Endometrial microvascular endothelial cells (primary cell): ENCODE data around the gene ALAS1. TPM values are rescaled to one million over a fixed set of nuclear protein-coding genes. Genes with fewer than 3 reads are reported as not detected.

ENCODE experiments used
- in situ Hi-C: cut with HindIII; loops from 2 replicates; pipeline ENCODE4 v1.10.0; 2017; ENCODE audit warnings: low sequenced_read_pairs, low pct_unique_long_range_greater_than_20kb; ENCODE audit errors: inconsistent ontology term
- total RNA-seq: library from RNA; depleted of rRNA; stranded (reverse); fragments of >200 nt; gene quantifications from one replicate; pipeline ENCODE4 v1.2.3, GENCODE V29; 2015; ENCODE audit errors: inconsistent ontology term

Gene ALAS1
- total RNA-seq, 1 donor from 2014 or later: 61.7 TPM

GRCh38 chr3:52240886-52241370 is 43.0 kb downstream of the ALAS1 start:
- in situ Hi-C loops: no loop called here

DNA sequence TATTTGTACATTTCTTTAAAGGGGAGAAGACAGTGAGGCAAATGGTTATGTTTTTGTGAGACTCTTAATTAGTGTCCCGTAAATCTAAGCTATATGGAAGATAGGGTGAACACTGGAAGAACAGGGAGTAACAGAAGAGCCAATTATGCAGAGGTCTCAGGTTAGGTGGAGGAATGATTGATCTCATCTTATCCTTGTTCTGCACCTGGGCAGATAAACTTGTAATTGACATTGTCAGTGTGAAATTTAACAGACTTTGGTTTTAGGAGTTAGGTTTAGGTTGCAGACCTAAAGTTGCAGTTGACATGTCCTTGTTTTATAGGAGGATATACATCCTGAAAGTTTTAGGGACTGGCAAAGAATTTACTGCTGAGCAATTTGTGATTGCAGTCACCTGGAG is 44.1 kb downstream of the ALAS1 start:
- in situ Hi-C loops: no loop called here

- in situ Hi-C loops: no loop called here
Measured at GRCh38 chr3:52243791-52244628, 46.0 kb downstream of the ALAS1 start.

- in situ Hi-C loops: no loop called here
Measured at GRCh38 chr3:52245322-52246263, 47.6 kb downstream of the ALAS1 start, which contains the start of gene PPM1M. PPM1M (plus strand) TSS chr3:52245759; CDS start chr3:52245825, 66 bp downstream.

DNA sequence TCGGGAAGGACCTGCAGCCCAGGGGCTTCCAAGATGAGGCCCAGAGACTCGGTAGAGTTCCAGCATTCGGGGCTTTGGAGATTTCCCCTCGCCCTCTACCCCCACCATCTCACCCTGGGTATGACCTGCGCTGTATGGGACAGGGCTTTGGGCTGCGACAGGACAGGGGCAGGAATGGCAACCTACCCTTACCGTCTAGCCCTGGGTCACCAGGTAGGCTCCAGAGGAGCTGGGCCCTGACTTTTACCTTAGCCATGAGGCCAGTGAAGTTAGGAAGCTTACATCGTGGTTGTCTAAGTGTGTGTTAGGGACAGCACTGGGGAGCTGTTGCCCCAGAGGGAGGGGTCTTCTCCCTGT is 48.3 kb downstream of the ALAS1 start:
- in situ Hi-C loops: no loop called here

GRCh38 chr3:52246728-52247408 is 48.9 kb downstream of the ALAS1 start:
- in situ Hi-C loops: no loop called here

DNA sequence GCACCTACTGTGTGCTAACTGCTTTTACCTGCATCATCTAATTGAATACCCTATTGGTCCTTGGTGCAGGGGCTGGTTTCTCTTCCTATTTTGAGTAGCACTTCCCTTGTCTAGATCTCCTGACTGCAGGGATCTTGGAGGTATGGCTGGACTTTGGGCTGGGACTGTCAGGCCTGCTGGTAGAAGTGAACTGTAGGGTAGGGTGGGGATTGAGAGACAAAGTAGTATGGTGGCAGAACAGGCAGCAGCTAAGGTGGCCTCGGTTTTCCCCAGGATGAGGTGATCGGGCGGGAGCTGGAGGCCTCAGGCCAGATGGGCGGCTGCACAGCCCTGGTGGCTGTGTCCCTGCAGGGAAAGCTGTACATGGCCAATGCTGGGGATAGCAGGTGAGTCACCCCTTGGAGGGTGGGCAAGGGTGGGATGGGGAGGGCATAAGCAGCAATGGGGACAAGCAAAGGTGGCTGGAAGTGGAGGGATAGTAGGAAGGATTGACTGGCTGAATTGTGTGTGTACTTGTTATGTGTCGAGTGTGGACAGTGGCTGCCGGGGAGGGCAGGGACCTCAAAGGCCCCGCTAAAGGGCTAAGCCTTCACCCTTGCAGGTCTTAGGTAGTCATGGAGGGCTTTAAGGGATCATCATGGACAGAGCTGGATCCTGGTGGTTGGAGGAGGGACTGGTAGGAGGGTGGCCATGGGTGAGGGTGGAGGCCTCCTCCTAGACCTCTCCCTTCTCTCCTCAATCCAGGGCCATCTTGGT is 49.6 kb downstream of the ALAS1 start:
- in situ Hi-C loops: no loop called here

GRCh38 chr3:52248165-52248541 is 50.2 kb downstream of the ALAS1 start:
- in situ Hi-C loops: no loop called here

- in situ Hi-C loops: no loop called here
Measured at GRCh38 chr3:52248816-52249547, 51.0 kb downstream of the ALAS1 start.

DNA sequence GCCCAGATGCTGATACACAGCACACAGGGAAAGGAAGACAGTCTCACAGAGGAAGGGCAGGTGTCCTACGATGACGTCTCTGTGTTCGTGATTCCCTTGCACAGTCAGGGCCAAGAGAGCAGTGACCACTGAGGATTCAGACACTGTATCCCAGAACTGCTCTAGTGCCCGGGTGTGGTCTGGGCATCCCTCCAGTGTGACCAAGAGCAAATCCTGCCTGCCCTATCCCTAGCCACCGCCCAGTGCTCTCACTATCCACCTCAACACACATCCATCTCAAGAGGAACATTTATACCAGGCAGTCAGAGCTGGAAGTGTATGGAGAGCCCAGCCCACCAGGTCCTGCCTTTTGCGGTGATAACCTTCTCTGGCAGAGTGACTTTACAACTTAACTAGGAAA is 51.7 kb downstream of the ALAS1 start:
- in situ Hi-C loops: no loop called here

- in situ Hi-C loops: no loop called here
Measured at GRCh38 chr3:52250122-52250521, 52.2 kb downstream of the ALAS1 start.

DNA sequence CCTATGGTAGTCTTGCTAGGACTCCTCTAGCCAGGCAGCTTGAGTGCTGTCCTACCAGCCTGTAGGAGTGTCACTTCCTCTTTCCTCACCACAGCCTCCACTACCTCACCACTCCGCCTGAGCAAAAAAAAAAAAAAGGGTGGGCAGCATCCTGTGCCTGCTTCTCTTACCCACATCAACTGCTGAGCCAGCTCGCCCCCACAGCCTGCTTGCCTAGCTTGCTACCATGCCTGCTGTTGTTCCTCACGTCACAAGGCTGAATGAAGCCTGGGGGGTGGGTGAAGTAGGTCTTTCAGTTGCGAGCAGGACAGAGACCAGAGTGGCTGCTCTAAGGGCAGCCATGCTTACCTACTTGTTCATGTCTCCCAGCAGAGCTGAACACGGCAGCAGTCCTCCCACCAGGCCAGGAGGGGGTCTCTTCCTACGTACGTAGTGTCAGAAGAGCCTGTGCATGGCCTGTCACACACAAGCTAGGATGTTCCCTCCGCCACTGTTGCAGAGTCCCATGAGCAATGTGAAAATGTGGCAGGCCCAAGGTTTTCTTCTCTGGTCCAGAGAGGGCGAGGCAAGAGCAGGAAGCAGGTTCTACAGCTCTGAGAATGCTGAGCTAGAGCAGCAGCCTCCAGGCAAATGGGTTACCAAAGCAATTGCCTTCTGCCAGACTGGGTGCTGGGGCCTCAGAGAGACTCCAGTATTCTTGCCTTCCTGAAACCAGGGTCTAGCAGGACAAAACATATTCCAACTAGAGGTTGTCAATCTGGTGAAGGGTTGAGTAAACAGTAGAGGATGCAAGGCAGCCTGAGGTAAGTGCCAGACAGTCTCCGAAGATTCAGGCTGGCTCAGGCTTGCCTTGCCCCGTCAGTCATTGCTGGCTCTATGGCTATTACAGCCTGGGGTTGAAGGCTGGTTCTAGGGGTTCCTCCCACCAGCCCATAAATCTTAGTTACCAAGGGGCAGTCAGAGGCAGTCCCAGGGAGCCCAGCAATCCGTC is 55.6 kb downstream of the ALAS1 start:
- in situ Hi-C loops: no loop called here

DNA sequence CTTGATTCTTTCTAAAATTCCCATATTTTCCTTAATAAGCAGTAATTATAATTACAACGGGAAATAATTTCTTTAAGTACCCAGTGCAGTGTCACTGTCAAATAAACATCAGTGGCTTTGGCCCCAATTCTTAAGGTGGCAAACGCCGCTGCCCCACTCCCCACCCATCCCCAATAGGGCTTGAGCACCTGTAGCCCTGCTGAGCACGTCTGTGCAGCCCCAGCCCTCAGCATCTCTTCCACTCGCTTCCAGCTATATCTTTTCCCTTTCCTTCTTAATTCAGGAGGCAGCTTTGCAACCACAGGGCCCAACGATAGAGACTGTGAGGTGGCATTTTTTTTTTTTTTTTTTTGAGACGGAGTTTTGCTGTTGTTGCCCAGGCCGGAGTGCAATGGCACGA is 56.6 kb downstream of the ALAS1 start:
- in situ Hi-C loops: no loop called here

DNA sequence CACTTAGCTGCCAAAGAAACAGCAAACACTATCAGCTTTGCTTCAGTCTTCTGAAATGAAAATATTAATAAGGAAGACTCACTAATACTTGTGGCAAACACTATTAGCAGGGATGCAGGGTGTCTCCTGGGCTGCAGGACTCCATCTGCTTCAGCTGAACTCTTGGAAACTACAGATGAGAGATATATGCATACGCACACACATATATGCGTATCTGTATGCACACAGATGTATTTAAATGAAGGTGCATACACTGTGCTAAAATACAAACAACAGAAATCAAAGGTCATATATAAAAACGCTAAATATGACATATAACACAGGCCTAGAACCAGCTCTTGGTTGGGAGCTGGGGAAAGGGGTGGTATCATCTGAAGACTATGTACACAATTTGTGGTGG is 58.2 kb downstream of the ALAS1 start:
- in situ Hi-C loops: no loop called here

GRCh38 chr3:52256622-52257021 is 58.7 kb downstream of the ALAS1 start:
- in situ Hi-C loops: no loop called here

GRCh38 chr3:52257911-52258310 is 60.0 kb downstream of the ALAS1 start:
- in situ Hi-C loops: no loop called here

- in situ Hi-C loops: no loop called here
Measured at GRCh38 chr3:52259035-52259434, 61.1 kb downstream of the ALAS1 start.
